GM19328 (cell line): ENCODE results near the gene WDHD1.
"Not testable (repeated sequence)": the region's sequence is repeated elsewhere in the genome, so short reads cannot be mapped to it uniquely, and the experiment has no call there.

Experiments used
- ATAC-seq: cut with Tn5 transposase; IDR thresholded peaks from one replicate; pipeline ENCODE4 v1.9.1; 2021; ENCODE audit warnings: mild to moderate bottlenecking, moderate library complexity; ENCODE audit not compliant: unreplicated experiment

Gene WDHD1

GRCh38 chr14:54918427-54918826, 108.5 kb downstream of the WDHD1 start:
- ATAC-seq: no peak

GRCh38 chr14:54916101-54916500, 110.8 kb downstream of the WDHD1 start:
- ATAC-seq: no peak

- no peak for ATAC-seq
Measured at GRCh38 chr14:54909817-54910558, 116.9 kb downstream of the WDHD1 start.

- ATAC-seq: not testable (repeated sequence)
Measured at GRCh38 chr14:54908973-54909372, 117.9 kb downstream of the WDHD1 start.

- no peak for ATAC-seq
Measured at GRCh38 chr14:54908190-54908589, 118.7 kb downstream of the WDHD1 start.

GRCh38 chr14:54906075-54906474, 120.8 kb downstream of the WDHD1 start:
- no peak for ATAC-seq

GRCh38 chr14:54902521-54903420, 124.1 kb downstream of the WDHD1 start, which contains the start of gene GCH1:
Gene GCH1, minus strand, starts transcription at chr14:54902826. Its CDS starts 163 bp downstream, at chr14:54902663.
- ATAC-seq: peak; percentile 87

- ATAC-seq: peak; percentile 43
Measured at GRCh38 chr14:54902143-54902520, 124.8 kb downstream of the WDHD1 start.

- no peak for ATAC-seq
Measured at GRCh38 chr14:54901380-54902142, 125.3 kb downstream of the WDHD1 start.

GRCh38 chr14:54899573-54899972, 127.3 kb downstream of the WDHD1 start:
- ATAC-seq: no peak

- not testable (repeated sequence) for ATAC-seq
Measured at GRCh38 chr14:54897809-54898555, 128.9 kb downstream of the WDHD1 start.

- ATAC-seq: no peak
Measured at GRCh38 chr14:54895683-54896082, 131.2 kb downstream of the WDHD1 start.

GRCh38 chr14:54894995-54895394, 131.9 kb downstream of the WDHD1 start:
- ATAC-seq: no peak

GRCh38 chr14:54893151-54893760, 133.6 kb downstream of the WDHD1 start:
- ATAC-seq: no peak

GRCh38 chr14:54891471-54892245, 135.2 kb downstream of the WDHD1 start:
- no peak for ATAC-seq

GRCh38 chr14:54890788-54891187, 136.1 kb downstream of the WDHD1 start:
- peak; percentile 80 for ATAC-seq

GRCh38 chr14:54889919-54890318, 137.0 kb downstream of the WDHD1 start:
- no peak for ATAC-seq
